Stimulated activated CD4-positive, alpha-beta T cell treated with anti-CD3 and anti-CD28 coated beads, Interleukin-4, amount 100 ng/mL, for 1 hour (primary cell): ENCODE measurements around the gene HBA2.
A peak's percentile ranks its signal among the peaks of the same experiment; 100 is the strongest.
"Not testable (repeated sequence)": the region's sequence is repeated elsewhere in the genome, so short reads cannot be mapped to it uniquely, and the experiment has no call there.

Experiments
- DNase-seq: peaks from one replicate; pipeline ENCODE4 v3.0.0-alpha.2; 2020

The HBA2 gene

GRCh38 chr16:176006-176405 lies 3.3 kb downstream of the HBA2 start:
- DNase-seq = not testable (repeated sequence)

- DNase-seq = not testable (repeated sequence)
Observed at GRCh38 chr16:176477-177382, 4.1 kb downstream of the HBA2 start, which contains the start of gene HBA1. TSS of gene HBA1 (plus strand) at chr16:176680. CDS start at chr16:176717, 37 bp downstream.

GRCh38 chr16:177394-177822 lies 4.7 kb downstream of the HBA2 start:
- no peak for DNase-seq

GRCh38 chr16:177981-178667 lies 5.4 kb downstream of the HBA2 start:
- no peak for DNase-seq

GRCh38 chr16:178668-179015 lies 6.0 kb downstream of the HBA2 start:
- no peak for DNase-seq

GRCh38 chr16:179211-180092 lies 6.8 kb downstream of the HBA2 start:
- no peak for DNase-seq

- peak; percentile 43 for DNase-seq
Observed at GRCh38 chr16:180101-180675, 7.5 kb downstream of the HBA2 start, which contains the start of gene HBQ1. TSS of gene HBQ1 (plus strand) at chr16:180459. CDS start at chr16:180487, 28 bp downstream.

GRCh38 chr16:180681-181564 lies 8.2 kb downstream of the HBA2 start:
- DNase-seq = peak; percentile 86

GRCh38 chr16:181565-182021 lies 8.9 kb downstream of the HBA2 start:
- no peak for DNase-seq

- no peak for DNase-seq
Observed at GRCh38 chr16:183005-183404, 10.3 kb downstream of the HBA2 start.

GRCh38 chr16:185213-185612 lies 12.5 kb downstream of the HBA2 start:
- no peak for DNase-seq

GRCh38 chr16:185691-186090 lies 13.0 kb downstream of the HBA2 start:
- DNase-seq = no peak

- no peak for DNase-seq
Observed at GRCh38 chr16:187330-187729, 14.7 kb downstream of the HBA2 start.

- DNase-seq = peak; percentile 18
Observed at GRCh38 chr16:188674-189073, 16.0 kb downstream of the HBA2 start.

GRCh38 chr16:189604-190186 lies 17.0 kb downstream of the HBA2 start:
- DNase-seq = no peak

- DNase-seq = no peak
Observed at GRCh38 chr16:191831-192230, 19.2 kb downstream of the HBA2 start.

- no peak for DNase-seq
Observed at GRCh38 chr16:192686-193085, 20.0 kb downstream of the HBA2 start.

GRCh38 chr16:193441-193840 lies 20.8 kb downstream of the HBA2 start:
- DNase-seq = no peak

GRCh38 chr16:194516-194915 lies 21.8 kb downstream of the HBA2 start:
- DNase-seq = no peak

GRCh38 chr16:200388-200787 lies 27.7 kb downstream of the HBA2 start:
- DNase-seq = no peak

GRCh38 chr16:203246-203645 lies 30.6 kb downstream of the HBA2 start:
- DNase-seq = no peak
